Stimulated activated CD8-positive, alpha-beta memory T cell treated with anti-CD3 and anti-CD28 coated beads, Interleukin-12 subunit alpha, Interleukin-12 subunit beta, amount 100 ng/mL, for 4 hours (primary cell): ENCODE results near the gene PHF21A.

Experiments
- DNase-seq: peaks from one replicate; pipeline ENCODE4 v3.0.0-alpha.2; 2020; ENCODE audit warnings: low read depth

Gene PHF21A

GRCh38 chr11:46121301-46121723, at the start of gene PHF21A:
TSS of gene PHF21A (minus strand) at chr11:46121454. CDS start at chr11:46084219, 37,235 bp downstream.
- peak; percentile 82 for DNase-seq

DNA sequence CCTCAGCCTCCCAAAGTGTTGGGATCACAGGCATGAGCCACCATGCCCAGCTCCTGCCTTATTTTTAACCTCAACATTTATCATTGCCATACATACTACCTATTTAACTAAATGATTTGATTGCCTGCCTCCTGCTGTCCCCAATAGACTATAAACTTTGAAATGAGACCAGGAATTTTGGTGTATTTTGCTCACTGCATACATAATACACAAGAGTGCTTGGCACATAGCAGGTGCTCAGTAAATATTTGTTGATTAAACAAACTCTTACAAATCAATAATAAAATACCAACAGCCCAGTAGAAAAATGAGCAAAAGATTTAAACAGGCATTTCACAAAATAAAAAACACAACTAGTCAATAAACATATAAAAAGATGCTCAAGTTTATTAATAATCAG, 49.5 kb upstream of the PHF21A start:
- no peak for DNase-seq

DNA sequence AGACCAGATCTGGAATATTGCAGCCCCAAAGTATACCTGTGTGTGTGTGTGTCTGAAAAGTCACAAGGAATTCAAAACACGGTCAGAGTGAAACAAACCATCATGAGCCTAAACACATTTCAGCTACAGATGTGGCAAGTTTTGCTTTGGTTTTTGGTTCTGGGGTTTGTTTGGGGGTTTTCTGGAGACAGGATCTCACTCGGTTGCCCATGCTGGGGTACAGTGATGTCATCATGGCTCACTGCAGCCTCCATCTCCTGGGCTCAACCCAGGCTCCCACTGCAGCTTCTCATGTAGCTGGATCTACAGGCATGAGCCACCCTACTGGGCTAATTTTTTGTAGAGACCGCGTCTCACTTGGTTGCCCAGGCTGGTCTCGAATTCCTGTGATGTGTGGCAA, 41.4 kb upstream of the PHF21A start:
- no peak for DNase-seq

DNA sequence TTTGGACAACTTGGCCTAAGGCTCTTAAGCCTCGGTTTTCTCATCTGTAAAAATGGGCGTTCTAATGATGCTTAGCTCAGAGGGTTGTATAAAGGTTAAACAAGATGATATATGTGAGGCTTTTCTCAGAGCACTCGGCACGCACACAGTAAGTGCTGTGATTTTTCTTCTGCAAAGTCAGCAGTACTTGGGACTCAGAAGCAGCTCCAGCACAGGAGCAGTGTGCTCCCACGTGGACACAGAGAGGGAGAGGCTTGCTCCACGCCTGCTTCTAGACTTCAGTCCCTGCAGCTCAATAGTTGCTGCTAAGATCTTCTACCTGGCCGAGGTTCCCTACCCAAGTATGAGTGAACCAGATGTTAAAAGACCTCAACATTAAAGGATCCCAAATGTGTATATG, 39.9 kb upstream of the PHF21A start:
- no peak for DNase-seq

- no peak for DNase-seq
Observed at GRCh38 chr11:46160100-46160499, 38.8 kb upstream of the PHF21A start.

GRCh38 chr11:46159680-46160079, 38.4 kb upstream of the PHF21A start:
- DNase-seq: no peak

DNA sequence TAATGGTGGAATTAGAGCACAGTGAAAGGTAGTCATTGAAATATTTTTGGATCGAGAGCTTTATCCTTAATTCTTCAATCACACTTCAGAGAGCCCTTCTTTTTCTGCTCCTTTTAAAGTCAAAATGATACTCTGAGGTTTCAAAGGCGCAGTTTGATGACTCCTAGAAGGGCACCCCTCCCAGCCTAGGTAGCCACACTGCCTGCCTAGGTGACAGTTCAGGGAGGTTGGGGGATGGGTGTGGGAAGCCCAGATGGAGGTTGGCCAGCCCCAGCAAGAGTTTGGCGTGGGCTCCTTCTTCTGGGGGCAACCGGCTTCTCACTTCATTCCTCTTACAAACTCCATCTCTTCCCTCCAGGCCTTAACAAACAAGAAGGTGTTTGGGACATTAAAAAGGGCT, 28.6 kb upstream of the PHF21A start:
- DNase-seq: no peak

- no peak for DNase-seq
Observed at GRCh38 chr11:46149342-46149741, 28.1 kb upstream of the PHF21A start.

- no peak for DNase-seq
Observed at GRCh38 chr11:46144741-46145140, 23.5 kb upstream of the PHF21A start.

GRCh38 chr11:46143049-46143806, 22.0 kb upstream of the PHF21A start:
- no peak for DNase-seq

- no peak for DNase-seq
Observed at GRCh38 chr11:46142561-46142960, 21.3 kb upstream of the PHF21A start.

DNA sequence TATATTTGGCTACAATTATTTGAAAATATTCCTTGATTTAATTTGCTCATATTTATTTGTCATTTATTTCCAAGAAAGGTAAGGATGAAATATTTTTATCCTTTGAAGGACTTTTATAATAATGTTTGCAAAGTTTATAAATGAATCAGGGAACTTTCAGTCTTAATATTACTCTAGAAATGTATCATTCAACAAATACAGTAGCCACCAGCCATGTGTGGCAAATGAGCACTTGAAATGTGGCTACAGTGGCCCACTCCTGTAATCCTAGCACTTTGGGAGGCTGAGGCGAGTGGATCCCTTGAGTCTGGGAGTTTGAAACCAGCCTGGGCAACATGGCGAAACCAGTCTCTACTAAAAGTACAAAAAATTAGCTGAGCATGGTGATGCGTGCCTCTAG, 20.3 kb upstream of the PHF21A start:
- DNase-seq: no peak

DNA sequence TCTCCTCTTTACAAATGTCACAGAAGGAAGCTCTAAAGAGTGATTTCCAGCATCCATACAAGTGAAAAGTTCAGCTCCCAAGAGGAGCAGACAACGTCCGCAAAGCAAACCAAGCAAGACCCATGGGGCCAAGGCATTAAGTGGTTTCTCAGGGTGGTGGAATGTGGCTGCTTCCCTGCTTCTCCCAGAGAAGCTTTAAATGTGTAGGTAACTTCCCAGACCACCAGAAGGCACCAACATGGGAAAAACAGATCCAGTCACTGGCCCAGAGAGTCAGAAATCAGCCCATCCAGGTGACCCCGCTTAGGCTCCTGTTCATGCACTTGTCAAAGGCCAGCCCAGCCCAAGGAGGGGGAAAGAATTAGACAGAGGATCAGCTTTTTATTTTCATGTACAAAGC, 13.3 kb upstream of the PHF21A start:
- no peak for DNase-seq

- DNase-seq: no peak
Observed at GRCh38 chr11:46134061-46134460, 12.8 kb upstream of the PHF21A start.

DNA sequence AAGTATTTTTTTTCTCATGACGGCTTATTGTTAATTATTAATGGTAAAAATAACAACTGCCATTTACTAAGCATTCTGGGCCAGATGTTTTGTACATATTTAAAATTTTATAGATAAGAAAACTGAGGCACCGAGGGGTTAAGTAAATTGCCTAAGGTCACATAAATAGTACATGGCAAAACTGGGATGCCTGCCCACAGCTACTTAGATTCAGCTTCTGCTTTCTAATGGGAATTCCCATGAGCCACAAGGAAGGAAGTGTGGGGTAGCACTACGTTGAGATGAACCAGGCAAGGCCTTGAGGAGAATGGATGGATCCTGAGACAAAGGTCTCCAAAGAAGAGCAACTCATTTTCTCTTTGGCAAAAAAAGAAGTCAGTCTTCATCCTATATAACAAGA, 11.9 kb upstream of the PHF21A start:
- no peak for DNase-seq

DNA sequence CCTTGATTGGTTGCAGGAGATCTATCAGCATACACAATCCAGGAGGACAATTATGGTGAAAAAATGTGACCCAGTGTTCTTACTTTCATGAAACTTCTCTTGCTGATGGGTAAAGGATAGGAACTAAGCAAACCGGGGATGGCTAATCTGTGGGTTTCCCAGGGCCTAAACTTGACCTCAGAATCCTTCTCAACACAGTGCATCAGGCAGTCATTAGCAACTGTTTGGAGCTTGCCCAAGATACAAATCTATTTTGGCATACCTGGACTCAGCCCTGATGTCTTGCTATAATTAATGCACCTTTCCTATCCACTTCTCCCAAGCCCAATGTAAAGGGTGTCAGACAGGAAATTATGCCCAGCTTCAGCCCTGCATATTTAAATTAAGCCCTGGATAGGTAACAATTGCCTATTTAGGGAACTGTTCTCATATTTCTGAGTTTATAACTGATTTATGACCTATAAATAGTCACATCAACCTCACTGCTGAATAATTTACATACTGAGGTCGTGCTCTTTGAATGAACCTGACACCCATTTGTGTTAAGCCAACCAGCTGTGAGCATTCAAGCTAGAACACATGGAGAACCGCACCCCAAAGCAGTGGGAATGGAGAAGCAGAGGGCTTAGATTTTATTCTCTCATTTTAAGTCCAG, 9.2 kb upstream of the PHF21A start:
- no peak for DNase-seq

- no peak for DNase-seq
Observed at GRCh38 chr11:46129133-46129532, 7.9 kb upstream of the PHF21A start.

GRCh38 chr11:46127150-46127638, 5.9 kb upstream of the PHF21A start:
- DNase-seq: peak; percentile 6

DNA sequence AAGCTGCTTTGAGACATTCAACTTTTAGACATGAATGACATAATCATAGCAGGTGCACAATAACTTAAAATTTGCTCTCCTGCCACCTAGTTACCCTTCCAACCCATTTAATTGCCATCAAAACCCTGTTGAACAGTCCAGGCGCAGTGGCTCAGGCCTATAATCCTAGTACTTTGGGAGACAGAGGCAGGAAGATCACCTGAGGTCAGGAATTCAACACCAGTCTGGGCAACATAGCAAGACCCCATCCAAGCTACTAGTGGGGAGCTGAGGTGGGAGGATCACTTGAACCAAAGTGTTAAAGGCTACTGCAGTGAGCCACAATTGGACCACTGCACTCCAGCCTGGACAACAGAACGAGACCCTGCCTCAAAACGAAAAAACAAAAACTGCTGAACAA, 4.0 kb upstream of the PHF21A start:
- no peak for DNase-seq

GRCh38 chr11:46122945-46123715, 1.9 kb upstream of the PHF21A start:
- DNase-seq: no peak

DNA sequence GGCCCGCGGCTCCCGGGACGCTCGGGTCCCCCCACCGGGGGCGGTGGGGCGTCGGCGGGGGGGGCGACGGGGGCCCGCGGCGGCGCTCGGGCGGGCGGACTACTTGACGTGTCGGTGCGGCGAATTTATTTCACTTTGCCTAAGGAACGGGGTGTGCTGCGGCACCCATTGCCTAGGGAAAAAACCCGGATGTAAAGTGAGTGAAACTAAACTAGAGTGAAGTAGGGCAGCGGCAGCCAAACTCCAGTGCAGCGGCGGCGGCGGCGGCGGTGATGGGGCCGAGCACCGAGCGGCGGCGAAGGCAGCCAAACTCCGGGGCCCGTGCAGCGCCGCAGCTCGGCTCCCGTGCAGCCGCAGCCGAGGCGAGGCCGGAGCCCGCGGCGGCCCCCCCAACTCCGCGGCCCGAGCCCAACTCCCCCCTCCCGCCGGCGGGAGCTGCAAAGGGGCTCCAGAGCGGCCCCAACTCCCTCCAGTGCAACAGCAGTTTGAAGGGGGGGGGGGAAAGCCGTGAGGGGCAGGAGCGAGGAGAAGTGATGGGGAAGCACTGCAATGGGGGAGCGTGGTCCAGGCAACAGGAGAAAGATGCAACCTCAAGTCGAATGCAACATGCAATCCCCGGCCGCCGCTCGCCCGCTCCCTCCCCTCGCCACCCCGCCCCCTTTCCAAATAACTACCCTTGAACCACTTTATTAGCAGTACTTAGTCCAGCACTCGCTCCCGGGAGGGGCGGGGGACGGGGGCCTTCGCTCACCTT, 647 bp upstream of the PHF21A start:
- peak; percentile 60 for DNase-seq
